Loucy (cell line): ENCODE results near the gene LMF1.

ENCODE experiments used
- H2AFZ ChIP-seq: fragments of 200-600 bp; sonication (generic); 2 replicates; pipeline ENCODE4 v1.6.0; 2016; ENCODE audit warnings: antibody characterized with exemption, mild to moderate bottlenecking, low read length, moderate library complexity
- H3F3A ChIP-seq: fragments of 200-600 bp; 2 replicates; pipeline ENCODE4 v1.6.0; 2016; ENCODE audit warnings: antibody characterized with exemption, low read depth, mild to moderate bottlenecking
- H3K27me3 ChIP-seq: fragments of 200-600 bp; sonication (generic); 2 replicates; pipeline ENCODE4 v1.6.1; 2014; ENCODE audit warnings: low read length, mild to moderate bottlenecking; ENCODE audit not compliant: insufficient read depth, poor library complexity, severe bottlenecking
- H3K36me3 ChIP-seq: fragments of 200-600 bp; sonication (generic); 2 replicates; pipeline ENCODE4 v1.6.1; 2016; ENCODE audit warnings: low read length; ENCODE audit not compliant: insufficient read depth
- H3K4me1 ChIP-seq: fragments of 200-600 bp; sonication (generic); 2 replicates; pipeline ENCODE4 v1.5.1; 2014; ENCODE audit warnings: low read length, mild to moderate bottlenecking; ENCODE audit not compliant: insufficient read depth, poor library complexity, severe bottlenecking
- H3K4me2 ChIP-seq: fragments of 200-600 bp; sonication (generic); 2 replicates; pipeline ENCODE4 v1.6.0; 2014; ENCODE audit warnings: antibody characterized with exemption, low read length, low read depth, mild to moderate bottlenecking; ENCODE audit not compliant: poor library complexity, severe bottlenecking
- H3K4me3 ChIP-seq: fragments of 200-600 bp; sonication (generic); 2 replicates; pipeline ENCODE4 v1.5.1; 2014; ENCODE audit warnings: low read length, mild to moderate bottlenecking, mixed read lengths; ENCODE audit not compliant: poor library complexity, severe bottlenecking
- H3K79me2 ChIP-seq: fragments of 200-600 bp; sonication (generic); 2 replicates; pipeline ENCODE4 v1.6.1; 2014; ENCODE audit warnings: low read length; ENCODE audit not compliant: insufficient read depth
- H3K9ac ChIP-seq: fragments of 200-600 bp; sonication (generic); 2 replicates; pipeline ENCODE4 v1.6.0; 2014; ENCODE audit warnings: mild to moderate bottlenecking, low read depth, low read length, moderate library complexity; ENCODE audit not compliant: poor library complexity, severe bottlenecking
- H3K9me2 ChIP-seq: fragments of 200-600 bp; sonication (generic); replicated peaks from 2 replicates; pipeline ENCODE4 v1.6.1; 2016; ENCODE audit warnings: low read depth, low read length, mixed read lengths
- H3K9me3 ChIP-seq: fragments of 200-600 bp; sonication (generic); 2 replicates; pipeline ENCODE4 v1.6.1; 2014; ENCODE audit warnings: mild to moderate bottlenecking, antibody characterized with exemption, low read length, low read depth; ENCODE audit not compliant: insufficient read depth
- H4K20me1 ChIP-seq: fragments of 200-600 bp; sonication (generic); 2 replicates; pipeline ENCODE4 v1.6.0; 2014; ENCODE audit warnings: antibody characterized with exemption, low read length, mild to moderate bottlenecking; ENCODE audit not compliant: insufficient read depth, poor library complexity, severe bottlenecking
- EZH2phosphoT487 ChIP-seq: fragments of 200-600 bp; IDR thresholded peaks from 2 replicates; pipeline ENCODE4 v1.6.1; 2018; ENCODE audit warnings: antibody characterized with exemption, mild to moderate bottlenecking, moderate library complexity, borderline replicate concordance
- TF ChIP-seq, protein P1 (sequence below): fragments of 200-600 bp; sonication (generic); conservative IDR thresholded peaks from 2 replicates; pipeline ENCODE4 v1.5.1; 2014; ENCODE audit warnings: mild to moderate bottlenecking, antibody characterized with exemption, low read length

LMF1 gene

DNA sequence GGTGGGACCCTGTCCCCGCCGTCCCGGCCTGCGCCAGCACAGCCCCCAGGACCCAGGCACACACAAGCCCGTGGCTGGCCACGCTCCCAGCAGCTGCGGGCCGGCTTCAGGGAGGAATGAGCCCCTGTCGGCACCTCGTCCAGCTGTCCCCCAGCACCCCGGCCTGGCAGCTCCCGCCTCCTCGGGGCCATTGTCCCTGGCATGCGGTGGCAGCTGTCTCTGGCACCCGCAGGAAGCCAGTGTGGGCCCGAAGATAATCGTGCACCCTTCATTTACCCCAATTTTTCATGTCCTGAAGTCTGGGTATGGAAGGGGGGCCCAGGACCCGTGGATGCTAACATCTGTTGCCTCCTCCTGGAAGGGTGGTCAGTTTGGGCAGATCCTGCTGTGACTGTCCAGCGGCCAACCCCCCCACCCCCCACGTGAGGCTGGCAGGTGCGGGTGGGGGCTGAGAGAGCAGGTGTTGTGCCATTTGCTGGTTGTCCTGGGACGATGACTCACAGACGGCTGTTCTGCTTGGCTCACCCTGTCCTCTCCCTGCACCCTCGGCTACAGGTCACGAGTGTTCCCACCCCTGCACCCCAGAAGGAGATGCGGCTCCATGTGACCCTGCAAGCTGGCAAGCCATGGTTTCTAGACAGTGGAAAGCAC, 4.0 kb upstream of the LMF1 start:
- H3K27me3 ChIP-seq = no peaks in the 10 kb centered on the region
- H4K20me1 ChIP-seq = no peaks in the 10 kb centered on the region

DNA sequence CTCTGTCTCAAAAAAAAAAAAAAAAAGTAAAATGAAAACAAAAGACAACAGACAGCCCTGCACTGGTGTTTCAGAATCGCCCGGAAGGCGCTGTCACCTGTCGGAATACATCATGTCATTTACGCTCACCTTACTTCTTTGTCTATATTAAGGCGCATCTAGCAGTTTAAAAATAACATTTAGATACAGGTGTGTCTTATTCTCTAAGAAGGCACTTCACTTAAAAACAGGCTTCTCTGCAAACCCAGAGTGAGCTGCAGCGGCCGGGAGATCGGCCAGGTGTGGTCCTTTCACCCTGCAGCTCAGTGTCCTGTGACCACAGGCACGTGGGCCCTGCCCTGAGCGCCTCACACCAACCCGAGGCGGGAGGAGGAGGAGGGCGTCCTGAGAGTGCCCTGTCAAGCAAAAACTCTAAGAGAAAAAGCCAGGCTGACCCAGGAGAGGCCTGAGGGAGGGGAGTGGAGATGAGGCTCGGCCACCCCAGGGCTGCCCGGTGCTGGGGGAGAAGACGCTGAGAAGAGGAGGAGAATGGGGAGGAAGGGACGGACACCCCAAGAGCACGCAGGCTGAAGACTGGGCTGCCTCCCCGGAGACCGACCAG, 3.3 kb upstream of the LMF1 start:
- no peaks in the 10 kb centered on the region for H3K9me3 ChIP-seq
- H3F3A ChIP-seq = no peaks in the 10 kb centered on the region
- no peaks in the 10 kb centered on the region for H3K27me3 ChIP-seq
- H3K79me2 ChIP-seq = no peaks in the 10 kb centered on the region; the same call in 1 of the 2 replicates
- no peak overlapping the region for H2AFZ ChIP-seq
- no peak overlapping the region for H3K4me3 ChIP-seq
- no peak for TF ChIP-seq EZH2phosphoT487
- TF ChIP-seq, protein P1, sequence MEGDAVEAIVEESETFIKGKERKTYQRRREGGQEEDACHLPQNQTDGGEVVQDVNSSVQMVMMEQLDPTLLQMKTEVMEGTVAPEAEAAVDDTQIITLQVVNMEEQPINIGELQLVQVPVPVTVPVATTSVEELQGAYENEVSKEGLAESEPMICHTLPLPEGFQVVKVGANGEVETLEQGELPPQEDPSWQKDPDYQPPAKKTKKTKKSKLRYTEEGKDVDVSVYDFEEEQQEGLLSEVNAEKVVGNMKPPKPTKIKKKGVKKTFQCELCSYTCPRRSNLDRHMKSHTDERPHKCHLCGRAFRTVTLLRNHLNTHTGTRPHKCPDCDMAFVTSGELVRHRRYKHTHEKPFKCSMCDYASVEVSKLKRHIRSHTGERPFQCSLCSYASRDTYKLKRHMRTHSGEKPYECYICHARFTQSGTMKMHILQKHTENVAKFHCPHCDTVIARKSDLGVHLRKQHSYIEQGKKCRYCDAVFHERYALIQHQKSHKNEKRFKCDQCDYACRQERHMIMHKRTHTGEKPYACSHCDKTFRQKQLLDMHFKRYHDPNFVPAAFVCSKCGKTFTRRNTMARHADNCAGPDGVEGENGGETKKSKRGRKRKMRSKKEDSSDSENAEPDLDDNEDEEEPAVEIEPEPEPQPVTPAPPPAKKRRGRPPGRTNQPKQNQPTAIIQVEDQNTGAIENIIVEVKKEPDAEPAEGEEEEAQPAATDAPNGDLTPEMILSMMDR = no peak
- H4K20me1 ChIP-seq = no peaks in the 10 kb centered on the region
- no peaks in the 10 kb centered on the region for H3K4me1 ChIP-seq
- H3K4me2 ChIP-seq = no peak overlapping the region
- no peaks in the 10 kb centered on the region for H3K36me3 ChIP-seq
- no peaks in the 10 kb centered on the region for H3K9me2 ChIP-seq
- no peak overlapping the region for H3K9ac ChIP-seq

More for the DNA sequence above, 4.0 kb upstream of the LMF1 start:
- no peak for TF ChIP-seq EZH2phosphoT487
- TF ChIP-seq, protein P1 = no peak
- Histone ChIP-seq H2AFZ (no peak overlapping the region), H3K36me3 (no peaks in the 10 kb centered on the region), H3K79me2 (no peaks in the 10 kb centered on the region; the same call in 1 of the 2 replicates), H3K9me3 (no peaks in the 10 kb centered on the region), H3K9ac (no peak overlapping the region), H3K9me2 (no peaks in the 10 kb centered on the region), H3K4me3 (no peak overlapping the region), H3K4me1 (no peaks in the 10 kb centered on the region), H3F3A (no peaks in the 10 kb centered on the region), H3K4me2 (no peak overlapping the region)

DNA sequence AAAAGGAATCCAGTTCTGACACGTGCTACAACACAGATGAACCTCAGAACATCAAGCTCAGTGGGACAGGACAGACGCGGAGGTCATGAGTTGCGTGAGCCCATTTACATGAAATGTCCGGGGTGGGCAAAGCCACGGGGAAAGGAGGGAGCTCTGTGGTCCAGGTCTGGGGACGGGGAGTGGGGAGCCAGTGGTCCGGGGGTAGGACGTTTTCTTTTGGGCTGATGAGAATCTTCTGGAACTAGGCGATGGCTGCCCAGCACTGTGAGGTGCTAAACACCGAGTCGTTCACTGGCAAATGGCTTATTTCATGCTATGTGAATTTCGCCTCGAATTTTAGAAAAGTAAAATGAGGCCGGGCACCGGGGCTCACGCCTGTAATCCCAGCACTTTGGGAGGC, 2.6 kb upstream of the LMF1 start:
- no peaks in the 10 kb centered on the region for H3K27me3 ChIP-seq
- H3K9me2 ChIP-seq = no peaks in the 10 kb centered on the region
- no peak overlapping the region for H3K9ac ChIP-seq
- no peaks in the 10 kb centered on the region for H3F3A ChIP-seq
- no peak overlapping the region for H3K4me3 ChIP-seq
- H3K79me2 ChIP-seq = no peaks in the 10 kb centered on the region; the same call in 1 of the 2 replicates
- no peaks in the 10 kb centered on the region for H3K36me3 ChIP-seq
- no peak overlapping the region for H3K4me2 ChIP-seq
- no peak for TF ChIP-seq EZH2phosphoT487
- TF ChIP-seq, protein P1 = no peak
- H4K20me1 ChIP-seq = no peaks in the 10 kb centered on the region
- no peaks in the 10 kb centered on the region for H3K4me1 ChIP-seq
- no peaks in the 10 kb centered on the region for H3K9me3 ChIP-seq
- no peak overlapping the region for H2AFZ ChIP-seq
